HG02763 (cell line): ENCODE data around the gene PACRG.

ENCODE experiments used
- ATAC-seq: cut with Tn5 transposase; IDR thresholded peaks from one replicate; pipeline ENCODE4 v1.9.1; 2021; ENCODE audit warnings: mild to moderate bottlenecking, moderate library complexity; ENCODE audit not compliant: unreplicated experiment

PACRG gene

DNA sequence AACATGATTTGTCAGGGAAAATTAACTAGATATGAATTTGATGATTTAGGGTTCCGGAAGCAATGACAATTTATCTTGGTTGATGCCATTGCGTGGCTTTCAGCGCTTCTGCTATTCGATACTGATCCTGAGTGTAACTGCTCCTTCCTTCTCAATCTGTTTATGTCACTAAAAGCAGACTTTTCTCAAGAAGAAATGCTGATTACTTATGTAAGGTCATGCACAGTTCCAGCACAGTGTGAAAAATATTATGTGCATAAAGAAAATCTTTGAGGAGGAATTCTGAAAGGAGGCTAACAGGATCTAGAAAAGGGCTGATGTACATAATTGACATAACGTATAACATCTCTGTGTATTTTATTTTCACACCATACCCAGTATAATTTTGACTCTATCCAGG is 336.6 kb downstream of the PACRG start:
- ATAC-seq = no peak

DNA sequence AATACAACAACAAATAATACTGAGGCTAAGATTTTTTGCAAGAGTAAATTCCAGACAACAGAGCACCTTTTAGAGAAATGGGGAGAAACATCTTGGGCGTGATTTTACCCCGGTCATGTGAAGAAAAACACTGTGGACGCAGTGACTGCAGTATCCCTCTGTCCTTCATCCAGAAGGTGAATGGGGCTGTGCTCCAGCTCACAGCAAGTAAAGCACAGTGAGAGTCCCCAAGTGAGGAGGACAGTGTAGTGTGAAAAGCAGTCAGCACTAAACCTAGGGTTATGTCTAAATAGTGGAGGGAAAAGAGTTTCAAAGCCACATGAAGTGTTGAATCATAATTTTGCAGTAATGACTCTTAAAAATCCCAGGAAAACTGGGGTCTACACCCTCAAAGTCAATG is 338.4 kb downstream of the PACRG start:
- no peak for ATAC-seq

DNA sequence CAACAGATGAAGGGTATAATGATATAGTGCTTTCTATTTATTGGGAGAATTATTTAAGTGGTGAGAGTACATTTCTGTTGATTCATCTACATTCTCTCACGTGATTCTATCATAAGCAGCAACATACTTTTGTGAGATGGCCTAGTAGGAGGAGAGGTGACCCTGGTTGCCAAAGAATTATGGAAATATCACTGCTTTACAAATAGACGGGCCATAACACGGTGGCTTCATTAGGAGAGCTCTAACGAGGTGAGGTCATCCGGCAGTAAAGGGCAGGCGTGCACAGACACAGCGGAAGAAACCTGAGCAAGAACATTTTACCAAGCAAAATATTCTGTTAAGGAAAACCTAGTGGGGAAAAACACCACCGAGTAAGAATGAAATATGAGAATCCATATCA is 349.4 kb downstream of the PACRG start:
- no peak for ATAC-seq

DNA sequence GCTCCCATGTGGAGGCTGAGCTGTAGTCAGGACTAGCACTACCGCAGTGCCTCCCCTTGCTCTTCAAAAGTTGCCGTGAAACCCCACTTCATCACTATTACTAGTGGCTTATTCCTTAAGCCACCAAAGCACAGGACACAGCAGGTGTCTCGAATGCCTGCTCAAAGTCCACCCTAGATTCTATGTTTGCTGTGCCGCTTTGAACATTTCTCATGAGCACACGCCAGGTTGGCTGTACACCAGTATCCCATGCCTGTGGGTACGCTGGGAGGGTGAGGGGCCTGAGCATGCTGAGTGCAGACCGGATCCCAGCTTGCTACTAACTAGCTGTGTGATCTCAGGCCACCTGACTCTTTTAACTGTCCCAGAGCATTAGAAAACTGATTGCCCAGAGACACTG is 350.9 kb downstream of the PACRG start:
- no peak for ATAC-seq

DNA sequence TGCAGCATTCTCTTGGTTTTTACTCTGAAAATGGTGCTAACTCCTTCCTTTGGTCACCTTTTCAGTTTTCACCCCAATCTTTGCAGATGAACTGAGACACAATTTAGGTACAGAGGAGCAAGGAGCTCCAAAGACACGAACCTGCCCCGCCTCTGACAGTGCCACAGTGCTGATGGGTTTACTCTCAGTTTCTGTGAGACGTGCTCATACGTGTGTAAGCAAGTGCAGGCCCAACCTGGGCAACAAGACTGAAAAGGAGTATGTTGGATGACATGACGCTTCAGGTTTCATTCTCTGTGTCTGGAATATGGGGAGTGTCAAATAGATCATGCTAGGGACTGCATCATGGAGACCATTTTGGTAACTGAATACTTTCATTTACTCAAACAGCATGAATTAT is 352.5 kb downstream of the PACRG start:
- no peak for ATAC-seq

DNA sequence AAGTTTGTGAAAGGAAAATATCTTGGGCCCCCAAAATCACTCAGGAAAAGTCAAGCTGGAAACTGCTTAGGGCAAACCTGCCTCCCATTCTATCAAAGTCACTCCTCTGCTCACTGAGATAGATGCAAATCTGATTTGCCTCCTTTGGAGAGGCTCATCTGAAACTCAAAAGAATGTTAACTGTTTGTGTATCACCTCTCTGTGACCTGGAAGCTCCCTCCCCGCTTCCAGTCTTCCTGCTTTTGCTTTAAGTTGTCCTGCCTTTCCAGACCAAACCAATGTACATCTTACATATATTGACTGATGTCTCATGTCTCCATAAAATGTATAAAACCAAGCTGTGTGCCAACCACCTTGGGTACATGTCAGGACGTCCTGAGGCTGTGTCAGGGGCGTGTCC is 355.4 kb downstream of the PACRG start:
- ATAC-seq = no peak

DNA sequence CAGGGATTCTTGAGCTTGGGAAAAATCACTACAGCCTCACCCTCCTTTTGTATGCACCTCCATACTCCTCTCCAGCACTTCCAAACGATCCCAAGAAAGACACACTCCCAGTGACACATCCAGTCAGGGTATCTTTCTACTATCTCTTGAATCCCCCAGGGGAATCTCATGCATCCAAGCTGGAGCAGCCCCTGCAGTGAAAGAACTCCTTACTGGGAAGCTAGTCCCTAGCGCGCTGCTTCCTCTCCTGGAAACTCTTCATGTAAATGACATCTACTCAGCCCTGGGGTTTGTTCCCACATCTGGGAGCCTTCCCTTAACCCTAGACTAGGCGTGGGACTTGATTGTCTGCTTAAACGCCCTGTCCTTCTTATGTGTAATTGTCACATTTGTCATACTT is 357.7 kb downstream of the PACRG start:
- no peak for ATAC-seq

DNA sequence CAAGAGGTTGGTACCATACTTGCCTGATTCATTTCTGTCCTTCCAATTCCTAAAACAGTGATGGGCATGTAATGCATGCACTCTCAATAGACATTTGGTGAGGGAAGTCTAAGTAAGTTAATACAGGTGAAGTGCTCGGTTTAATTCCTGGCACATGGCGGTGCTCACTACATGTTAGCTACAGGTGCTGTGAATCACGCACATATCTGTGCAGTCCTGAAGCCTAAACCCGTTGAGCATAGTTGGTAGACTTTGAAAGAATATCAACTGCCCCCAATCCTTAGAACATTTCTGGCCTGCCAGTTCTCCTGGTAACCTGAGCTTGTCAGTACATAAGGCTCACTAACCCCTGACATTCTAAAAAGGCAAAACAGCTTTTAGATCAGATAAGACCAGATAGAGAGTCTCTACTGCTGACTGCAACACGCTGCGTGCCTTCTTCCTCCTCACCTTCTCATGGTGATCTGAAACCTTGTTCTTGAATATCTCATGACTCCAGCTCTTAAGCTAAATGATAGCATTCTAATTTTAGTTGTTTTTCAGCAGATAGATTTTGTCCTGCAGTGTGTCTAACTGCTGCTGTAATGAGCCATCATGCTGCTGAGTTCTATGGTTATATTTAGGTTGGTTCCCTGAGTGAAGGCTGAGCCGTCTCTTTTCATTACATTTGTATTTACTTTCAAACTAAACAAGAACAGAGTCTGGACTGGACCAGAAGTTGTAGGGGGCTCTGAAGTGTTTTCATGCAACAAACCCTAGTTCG is 358.3 kb downstream of the PACRG start:
- no peak for ATAC-seq

DNA sequence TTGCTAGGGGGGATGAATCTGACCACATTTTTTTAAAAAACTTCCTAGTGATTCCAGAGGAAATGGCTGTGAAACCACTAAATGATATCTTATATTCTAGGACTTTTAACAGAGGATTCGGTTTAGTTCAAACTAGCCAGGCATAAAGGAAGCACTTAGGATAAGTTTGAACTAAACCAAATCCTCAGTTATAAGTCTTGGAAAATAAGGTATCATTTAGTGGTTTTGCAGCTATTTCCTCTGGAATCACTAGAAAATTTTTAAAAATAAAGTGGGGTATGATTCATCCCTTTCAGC is 358.8 kb downstream of the PACRG start:
- no peak for ATAC-seq

DNA sequence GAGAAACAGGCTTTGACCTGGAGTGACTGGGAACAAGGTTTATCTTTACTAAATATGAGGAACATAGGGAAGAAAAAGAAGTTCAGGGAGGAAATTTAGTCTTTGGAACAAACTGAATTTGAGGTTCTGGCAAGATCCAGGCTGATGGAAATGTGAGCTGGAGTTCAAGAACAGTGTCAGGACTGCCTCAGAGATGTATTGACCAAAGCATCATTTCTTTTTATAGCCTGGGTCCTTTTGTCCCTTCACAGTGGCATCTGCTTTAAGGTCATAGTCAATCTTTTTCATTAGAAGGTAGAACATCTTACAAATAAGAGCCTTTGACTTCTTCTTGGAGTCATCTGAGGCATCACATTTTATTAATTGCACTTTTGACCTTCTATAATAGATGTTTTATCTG is 360.2 kb downstream of the PACRG start:
- ATAC-seq = no peak

DNA sequence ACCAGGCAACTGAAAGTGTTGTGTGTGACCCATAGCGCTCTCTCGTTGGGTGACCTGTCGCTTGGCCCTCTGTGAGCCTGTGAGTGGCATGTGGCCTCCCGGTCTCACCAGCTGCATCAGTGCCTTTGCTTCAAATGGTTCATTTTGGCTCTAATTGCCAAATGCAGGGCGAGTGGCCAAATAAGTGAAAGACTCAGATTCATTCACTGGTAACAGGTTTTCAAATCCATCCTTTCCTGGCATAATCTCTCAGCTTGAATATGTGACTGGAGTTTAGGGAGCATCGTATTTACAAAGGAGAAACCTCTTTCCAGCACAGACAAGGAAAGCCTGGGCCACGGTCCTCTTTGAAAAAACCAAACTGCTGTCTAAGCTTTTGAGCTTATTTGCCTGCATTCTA is 365.1 kb downstream of the PACRG start:
- no peak for ATAC-seq

DNA sequence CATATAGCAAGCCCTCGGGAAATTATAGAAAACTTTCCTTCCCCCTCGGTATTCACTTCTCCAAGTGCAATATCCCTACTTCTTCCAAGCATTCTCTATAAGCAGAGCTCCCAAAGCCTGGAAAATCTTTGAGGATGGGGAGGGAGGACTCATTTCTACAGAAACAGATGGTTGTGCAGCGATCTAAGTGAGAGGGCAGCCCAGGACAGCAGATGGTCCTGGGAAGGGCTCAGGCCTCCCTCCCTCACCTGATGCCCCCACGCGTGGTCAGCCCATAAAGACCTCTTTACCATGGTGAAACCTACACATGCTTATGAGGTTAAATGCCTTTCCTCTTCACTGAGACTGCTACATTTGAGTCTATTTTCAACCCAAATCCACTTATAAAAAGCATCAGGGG is 367.1 kb downstream of the PACRG start:
- no peak for ATAC-seq

DNA sequence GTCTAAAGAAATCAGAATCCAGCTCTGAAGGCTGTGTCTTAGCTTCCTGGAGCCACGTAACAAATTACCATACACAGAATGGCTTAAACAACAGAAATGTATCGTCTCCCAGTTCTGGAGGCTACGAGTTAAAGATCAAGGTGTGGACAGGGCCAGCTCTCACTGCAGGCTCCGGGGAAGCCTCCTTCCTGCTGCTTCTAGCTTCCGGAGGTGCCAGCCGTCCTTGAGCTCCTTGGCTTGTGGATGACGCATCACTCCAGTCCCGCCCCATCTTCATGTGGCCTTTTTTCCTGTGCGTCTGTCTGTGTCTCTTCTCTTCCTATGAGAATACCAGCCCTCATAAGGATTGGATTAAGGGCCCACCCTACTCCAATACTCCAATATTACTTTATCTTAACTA is 367.6 kb downstream of the PACRG start:
- no peak for ATAC-seq

DNA sequence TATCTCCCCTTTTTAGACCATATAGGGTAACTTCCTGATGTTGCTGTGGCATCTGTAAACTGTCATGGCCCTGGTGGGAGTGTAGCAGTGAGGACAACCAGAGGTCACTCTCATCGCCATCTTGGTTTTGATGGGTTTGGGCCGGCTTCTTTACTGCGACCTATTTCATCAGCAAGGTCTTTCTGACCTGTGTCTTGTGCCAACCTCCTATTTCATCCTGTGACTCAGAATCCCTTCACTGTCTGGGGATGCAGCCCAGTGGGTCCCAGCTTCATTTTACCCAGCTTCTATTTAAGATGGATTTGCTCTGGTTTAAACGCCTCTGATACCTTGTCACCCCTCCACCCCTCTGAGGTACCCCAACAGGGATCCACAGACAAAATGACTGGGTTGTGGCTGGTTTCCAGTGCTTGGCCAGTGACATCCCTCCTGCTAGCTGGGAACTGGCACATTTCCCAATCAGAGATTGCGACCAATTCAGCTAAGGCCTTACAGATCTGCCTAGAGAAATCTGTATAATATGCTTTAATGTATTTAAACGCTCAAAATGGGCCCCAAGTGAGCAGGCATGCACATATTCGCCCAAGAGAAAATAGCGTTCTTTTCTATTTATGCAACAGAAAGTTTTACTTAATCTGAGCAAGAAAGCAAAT is 371.2 kb downstream of the PACRG start:
- no peak for ATAC-seq

DNA sequence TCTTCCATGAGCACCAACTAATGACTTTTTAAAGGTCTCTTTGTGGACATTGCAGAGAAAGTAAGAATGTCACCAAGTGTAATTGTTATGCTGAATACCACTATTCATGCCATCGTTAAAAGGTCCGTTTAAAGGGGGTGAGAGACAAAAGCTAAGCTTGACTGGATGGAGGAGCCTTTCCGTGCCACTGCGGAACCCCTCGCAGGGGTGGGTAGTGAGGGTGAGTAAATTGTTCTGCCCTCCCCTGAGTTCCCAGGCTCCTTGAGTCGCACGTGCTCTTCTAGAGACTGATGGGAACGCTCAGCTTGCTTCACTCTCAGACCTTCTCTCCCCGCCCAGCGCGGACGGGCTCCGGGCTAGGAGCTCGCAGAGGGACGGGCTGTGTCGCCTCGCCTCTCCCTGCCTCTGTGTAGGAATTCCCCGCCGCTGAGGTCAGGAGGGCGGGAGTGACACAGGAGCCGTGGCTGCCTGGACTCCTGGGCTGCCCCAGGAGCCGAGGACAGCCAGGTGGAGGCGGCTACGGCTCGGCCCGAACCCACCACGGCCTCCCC is 371.9 kb downstream of the PACRG start:
- ATAC-seq = no peak

DNA sequence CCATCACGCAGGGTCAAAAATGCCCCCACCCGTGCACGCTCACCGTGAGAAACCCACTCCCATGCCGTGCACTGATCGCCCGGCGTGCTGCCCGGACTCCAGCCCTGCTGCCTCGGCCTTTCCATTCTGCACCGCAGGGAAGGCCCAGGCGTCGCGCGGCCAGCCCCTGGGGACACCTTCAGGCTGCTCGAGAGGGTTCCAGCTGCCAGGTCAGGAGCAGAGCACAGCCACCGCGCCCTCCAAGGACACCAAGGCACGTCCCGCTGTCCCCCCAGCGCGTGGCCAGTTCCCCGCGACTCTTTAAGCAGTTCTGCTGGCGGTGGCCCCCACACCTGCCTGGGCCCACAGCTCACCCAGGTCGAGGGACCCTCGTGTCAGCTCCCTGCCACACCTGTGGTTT is 372.5 kb downstream of the PACRG start:
- ATAC-seq = no peak

DNA sequence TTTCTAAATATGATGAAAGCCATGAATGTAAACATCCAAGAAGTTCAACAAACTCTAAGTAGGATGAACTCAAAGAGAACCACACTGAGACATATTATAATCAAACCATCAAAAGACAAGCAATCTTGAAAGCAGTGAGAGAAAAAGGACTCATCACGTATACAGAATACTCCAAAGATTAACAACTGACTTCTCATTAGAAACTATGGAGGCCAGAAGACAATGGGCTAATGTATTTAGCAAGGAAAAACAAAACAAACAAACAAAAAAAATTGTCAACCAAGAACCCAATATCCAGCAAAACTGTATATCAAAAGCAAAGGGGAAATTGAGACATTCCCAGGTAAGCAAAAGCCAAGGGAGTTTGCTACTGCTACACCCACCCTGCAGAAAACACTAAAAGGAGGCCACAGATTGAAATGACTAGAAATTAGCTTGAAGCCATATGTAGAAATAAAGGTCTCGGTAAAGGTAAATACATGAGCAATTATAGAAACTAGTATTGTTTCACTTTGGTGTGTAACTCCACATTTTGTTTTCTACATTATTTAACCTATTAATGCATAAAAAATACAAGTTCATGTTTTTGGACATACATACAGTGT is 385.7 kb downstream of the PACRG start:
- no peak for ATAC-seq

DNA sequence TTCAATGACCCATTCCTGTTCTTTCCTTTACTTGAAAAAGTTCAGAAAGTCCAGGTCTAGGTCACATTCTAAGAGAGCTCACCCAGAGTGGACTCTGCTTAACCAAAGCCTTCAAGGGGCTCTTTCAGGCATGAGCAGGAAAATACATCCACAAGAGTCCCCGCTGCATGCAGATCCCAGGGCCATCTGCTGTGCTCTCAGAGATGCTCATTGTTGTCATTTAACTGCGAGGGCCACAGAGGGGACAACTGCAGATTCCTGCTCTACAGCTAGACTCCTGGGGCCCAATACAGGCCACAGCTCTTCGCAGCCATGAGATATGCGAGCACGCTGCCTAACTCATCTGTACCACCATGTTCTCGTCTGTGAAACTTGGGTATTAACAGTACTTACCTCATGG is 391.2 kb downstream of the PACRG start:
- ATAC-seq = no peak

DNA sequence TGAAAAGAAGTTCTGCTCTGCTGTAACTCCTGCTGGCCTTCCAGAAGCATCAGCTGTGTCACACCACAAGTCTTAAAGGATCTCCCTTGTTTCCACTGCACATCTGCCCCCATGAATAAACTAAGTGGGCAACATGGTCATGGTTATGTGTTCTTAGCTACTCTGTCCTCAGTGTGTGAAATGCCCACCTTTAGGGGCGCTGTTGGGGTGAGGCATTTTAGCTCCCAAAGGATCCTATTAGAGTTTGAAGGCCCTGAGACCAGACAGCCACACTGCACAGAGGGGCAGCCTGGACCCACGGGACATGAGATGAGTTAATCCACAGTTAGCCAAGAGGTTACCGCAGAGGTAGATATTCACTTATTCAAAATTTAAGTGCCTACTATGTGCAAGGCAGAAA is 392.4 kb downstream of the PACRG start:
- no peak for ATAC-seq

DNA sequence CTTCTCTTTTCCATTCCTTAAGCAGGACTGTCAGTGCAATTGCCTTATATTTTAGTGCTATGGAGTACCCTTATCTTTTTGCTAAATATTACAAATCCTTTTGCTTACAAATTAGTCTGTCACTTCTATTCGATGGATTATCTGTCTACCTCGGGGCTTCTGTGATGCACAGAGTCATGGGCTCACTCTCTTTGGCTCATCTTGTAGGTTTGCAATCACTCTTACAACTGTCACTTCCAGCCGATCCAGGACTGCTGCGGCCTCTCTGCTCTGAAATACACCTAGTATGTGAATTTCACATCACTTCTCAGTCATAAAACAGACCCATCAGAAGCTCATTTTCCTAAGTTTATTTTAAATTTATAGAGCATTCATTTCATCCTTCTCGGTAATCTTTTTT is 393.5 kb downstream of the PACRG start:
- ATAC-seq = no peak

DNA sequence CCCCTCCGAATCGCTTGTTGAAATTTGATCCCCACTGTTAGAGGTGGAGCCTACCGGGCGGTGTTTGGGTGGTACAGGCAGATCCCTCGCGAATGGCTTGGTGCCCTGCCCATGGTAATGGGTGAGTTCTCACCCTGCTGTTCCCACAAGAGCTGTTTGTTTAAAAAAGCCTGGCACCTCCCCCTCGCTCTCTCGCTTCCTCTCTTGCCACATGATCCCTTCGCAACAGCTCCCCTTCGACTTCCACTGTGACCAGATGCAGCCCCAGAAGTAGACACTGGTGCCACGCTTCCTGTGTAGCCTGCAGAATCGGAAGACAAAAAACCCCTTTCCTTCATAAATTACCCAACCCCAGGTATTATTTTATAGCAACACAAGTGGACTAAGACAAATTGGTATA is 394.6 kb downstream of the PACRG start:
- ATAC-seq = no peak

DNA sequence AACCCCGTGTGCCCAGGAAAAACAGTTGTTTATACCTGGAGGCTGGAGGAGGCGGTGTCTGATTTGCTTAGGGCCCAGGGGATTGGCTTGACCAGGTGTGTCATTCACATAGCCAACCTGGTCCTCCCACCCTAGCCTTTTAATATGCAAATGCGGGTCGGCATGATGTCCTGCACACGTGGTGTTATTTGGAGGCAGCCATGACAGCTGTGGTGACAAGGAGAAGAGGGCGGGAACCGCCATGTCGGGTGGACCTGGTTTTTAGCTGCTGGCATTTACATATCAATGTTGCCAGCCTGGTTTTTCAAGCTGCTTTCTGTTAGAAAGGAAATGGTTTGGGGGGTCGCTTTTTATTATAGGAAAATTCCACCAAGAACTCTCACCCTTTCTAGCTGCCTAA is 395.3 kb downstream of the PACRG start:
- ATAC-seq = no peak
